Naive B cell (primary cell): Measurements from ENCODE around the gene RHBDD3. TPM values are rescaled to one million over a fixed set of nuclear protein-coding genes. Genes with fewer than 3 reads are reported as not detected.

ENCODE experiments used
- ATAC-seq, 2 donors: fragments of 150-1000 bp; cut with Tn5 transposase; 2 replicates each; pipeline ENCODE4 v1.10.0; 2021; ENCODE audit warnings: low read depth in 2 of 2, mild to moderate bottlenecking in 2 of 2, moderate library complexity in 2 of 2
- DNase-seq: peaks from one replicate; pipeline ENCODE4 v3.0.0; 2022
- H3K27ac Mint-ChIP-seq, 6 donors: one replicate each; pipeline ENCODE4 v1.8.0; 2020 to 2022; ENCODE audit warnings: mild to moderate bottlenecking in 6 of 6, mixed read lengths in 6 of 6, moderate library complexity in 5 of 6, inconsistent platforms in 2 of 6
- H3K27me3 Mint-ChIP-seq, 3 donors: one replicate each; pipeline ENCODE4 v1.8.0; 2021 to 2022; ENCODE audit warnings: mixed read lengths in 3 of 3, mild to moderate bottlenecking in 1 of 3
- H3K36me3 Mint-ChIP-seq, 2 donors: one replicate each; pipeline ENCODE4 v1.8.0; 2020 to 2022; ENCODE audit warnings: mixed read lengths in 2 of 2, inconsistent platforms in 1 of 2, mild to moderate bottlenecking in 1 of 2
- H3K4me1 Mint-ChIP-seq, 3 donors: one replicate each; pipeline ENCODE4 v1.8.0; 2020 to 2022; ENCODE audit warnings: mixed read lengths in 3 of 3, inconsistent platforms in 1 of 3, mild to moderate bottlenecking in 1 of 3, moderate library complexity in 1 of 3
- H3K4me3 Mint-ChIP-seq, 8 donors: one replicate each; pipeline ENCODE4 v1.8.0; 2020 to 2022; ENCODE audit warnings: mild to moderate bottlenecking in 8 of 8, mixed read lengths in 8 of 8, moderate library complexity in 8 of 8, inconsistent platforms in 2 of 8
- H3K9me3 Mint-ChIP-seq, 7 donors: one replicate each; pipeline ENCODE4 v1.8.0; 2020 to 2022; ENCODE audit warnings: mixed read lengths in 7 of 7, mild to moderate bottlenecking in 5 of 7, inconsistent platforms in 2 of 7, moderate library complexity in 1 of 7
- polyA plus RNA-seq, 6 donors: library from polyadenylated mRNA; unstranded; fragments of 300-500 nt; fragmentation: Illumina TruSeq; gene quantifications; one replicate each; pipeline ENCODE4 v1.2.3, GENCODE V29; 2021; ENCODE audit warnings: low read depth in 6 of 6

Gene RHBDD3
- 1 to 10 TPM in 4 of 6 donors, under 1 TPM in 1, not detected in 1; 0.72 to 4.2 (median 2.9) TPM for polyA plus RNA-seq

DNA sequence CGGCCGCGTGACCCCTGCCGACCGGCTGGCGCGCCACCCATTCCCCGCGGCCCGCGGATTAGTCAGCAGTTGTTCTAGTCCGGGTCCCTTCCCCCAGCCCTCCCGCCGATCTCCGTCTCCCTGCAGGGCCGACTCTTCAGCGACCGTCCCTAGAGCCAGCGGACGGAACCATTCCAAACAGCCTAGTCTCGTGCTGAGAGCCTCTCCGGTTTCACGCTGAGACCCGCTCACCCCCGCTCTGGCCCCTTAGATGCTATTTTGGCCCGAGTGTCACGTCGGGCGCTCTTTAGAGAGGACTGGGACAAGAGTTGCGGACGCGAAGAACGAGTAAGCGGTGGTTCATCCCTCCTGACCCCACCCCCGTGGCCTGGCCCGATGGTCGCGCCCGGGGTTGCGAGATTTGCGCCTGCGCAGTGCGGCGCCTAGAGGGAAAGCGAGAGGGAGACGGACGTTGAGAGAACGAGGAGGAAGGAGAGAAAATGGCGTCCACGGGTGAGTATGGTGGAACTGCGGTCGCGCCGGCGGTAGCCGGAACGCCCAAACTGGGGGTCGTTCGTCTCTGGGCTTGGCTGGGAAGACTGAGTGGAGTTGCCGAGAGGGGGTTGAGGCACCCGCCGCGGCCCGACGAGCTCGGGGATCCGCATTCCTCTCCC, at the start of gene RHBDD3, which contains the start of gene EWSR1:
Gene RHBDD3, minus strand, starts transcription at position 124 of the 653 bp plus-strand sequence. CDS start 2,355 bp downstream, outside the sequence.
Gene EWSR1, plus strand, starts transcription at position 411 of the 653 bp plus-strand sequence. Its CDS starts 69 bp downstream, at position 480.
- Mint-ChIP-seq H3K27me3 (no peaks in the 10 kb centered on the region), H3K36me3 (peaks cover 0 to 8% of the 10 kb centered on the region in 2 donors), H3K27ac (peak within 1 kb of the TSS; percentile 97 to 100 (median 99)), H3K4me3 (peak within 1 kb of the TSS; percentile 89 to 100 (median 97)), H3K9me3 (peaks cover 0 to 3% (median 0%) of the 10 kb centered on the region in 7 donors), H3K4me1 (peaks cover 39 to 53% (median 52%) of the 10 kb centered on the region in 3 donors)
- ATAC-seq (peak; percentile 89 to 90), DNase-seq (peak; percentile 97)

DNA sequence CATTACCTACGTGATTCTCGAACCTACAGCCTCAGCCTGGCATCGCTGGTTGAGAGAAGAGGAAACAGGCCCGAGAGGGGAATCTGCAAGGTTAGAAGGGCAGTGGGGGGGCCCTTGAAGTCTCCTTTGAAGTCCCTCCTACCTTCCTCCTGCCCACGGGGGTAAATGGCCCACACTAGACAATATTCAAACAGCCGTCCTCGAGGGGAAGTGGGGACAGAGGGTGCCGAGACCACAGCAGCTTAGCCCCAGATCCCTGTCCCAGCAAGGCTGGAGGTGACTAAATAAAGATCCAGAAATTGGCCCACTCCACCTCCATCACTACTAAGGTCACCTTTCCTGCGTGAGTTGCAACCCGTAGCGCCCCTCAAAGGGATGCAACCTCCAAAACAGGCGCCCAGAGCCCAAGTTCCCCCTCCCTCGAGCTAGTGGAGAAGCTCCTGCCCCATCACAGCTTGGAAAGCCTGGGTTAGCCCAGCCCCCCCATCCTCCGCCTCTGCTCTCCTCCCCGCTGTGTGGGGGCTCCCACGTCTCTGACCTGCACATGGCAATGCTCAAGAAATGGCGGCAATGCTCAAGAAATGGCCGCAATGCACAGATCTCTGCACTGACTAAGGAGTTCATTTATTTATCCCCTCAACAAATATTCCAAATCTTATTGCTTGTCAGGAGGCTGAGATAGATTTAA, 48.5 kb upstream of the RHBDD3 start:
- H3K36me3 Mint-ChIP-seq = peaks cover 0 to 16% of the 10 kb centered on the region in 2 donors
- peaks cover 0 to 2% (median 0%) of the 10 kb centered on the region in 7 donors for H3K9me3 Mint-ChIP-seq
- peaks cover 17 to 21% (median 19%) of the 10 kb centered on the region in 3 donors for H3K4me1 Mint-ChIP-seq
- DNase-seq (no peak), ATAC-seq (no peak)
- peak overlapping the region in 6 of 8 donors; percentile 35 to 76 (median 45) for H3K4me3 Mint-ChIP-seq
- peak overlapping the region in 1 of 6 donors; percentile 32 for H3K27ac Mint-ChIP-seq
- H3K27me3 Mint-ChIP-seq = peaks cover 20 to 41% (median 41%) of the 10 kb centered on the region in 3 donors

DNA sequence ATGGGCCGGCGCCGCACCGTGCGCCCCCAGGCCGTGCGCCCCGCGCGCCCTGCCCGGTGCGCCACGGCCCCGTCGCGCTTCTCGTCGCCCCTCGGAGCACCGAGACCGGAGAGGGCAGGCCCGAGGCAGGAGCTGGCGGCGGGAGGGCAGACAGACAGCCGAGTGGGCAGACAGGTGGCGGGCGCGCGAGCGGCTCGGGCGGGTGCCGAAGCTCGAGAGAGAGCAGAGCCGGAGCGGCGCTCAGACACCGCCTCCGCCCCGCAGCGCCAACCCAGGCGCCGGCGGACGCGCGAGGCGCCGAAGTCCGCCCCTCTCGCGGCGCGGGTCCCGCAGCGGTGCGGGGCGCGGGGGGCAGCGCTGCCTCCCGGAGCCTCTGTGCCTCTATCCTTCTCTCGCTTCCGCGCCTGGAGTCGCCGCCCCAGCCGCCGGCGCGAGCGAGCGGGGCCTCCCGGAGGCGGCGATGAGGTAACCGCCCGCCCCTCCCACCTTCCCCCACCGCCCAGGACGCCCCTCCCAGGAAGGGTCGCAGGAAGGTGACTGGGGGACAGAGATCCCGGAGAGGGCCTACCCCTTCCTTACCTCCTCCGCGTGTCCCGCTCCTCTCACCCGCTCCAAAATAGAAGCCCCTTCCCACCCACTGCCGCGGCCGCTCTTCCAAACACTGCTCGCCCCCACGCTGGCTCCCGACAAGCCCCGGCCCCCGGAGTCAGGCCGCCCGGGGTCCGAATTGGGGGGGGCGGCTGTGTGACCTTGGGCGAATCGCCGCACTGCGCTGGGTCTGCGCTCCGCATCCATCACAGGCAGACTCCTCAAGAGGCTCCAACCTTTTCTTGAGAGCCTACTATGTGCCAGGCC, 47.7 kb upstream of the RHBDD3 start, which contains the start of gene RASL10A:
Gene RASL10A, minus strand, starts transcription at position 412 of the 855 bp plus-strand sequence. CDS start 451 bp downstream, outside the sequence.
- no peak for DNase-seq
- H3K36me3 Mint-ChIP-seq = peaks cover 0 to 16% of the 10 kb centered on the region in 2 donors
- peaks cover 20 to 48% (median 41%) of the 10 kb centered on the region in 3 donors for H3K27me3 Mint-ChIP-seq
- H3K9me3 Mint-ChIP-seq = peaks cover 0 to 2% (median 0%) of the 10 kb centered on the region in 7 donors
- H3K27ac Mint-ChIP-seq = peak within 1 kb of the TSS in 3 of 6 donors; percentile 36 to 89 (median 38)
- H3K4me3 Mint-ChIP-seq = peak within 1 kb of the TSS; percentile 34 to 88 (median 75)
- H3K4me1 Mint-ChIP-seq = peaks cover 17 to 22% (median 21%) of the 10 kb centered on the region in 3 donors
- ATAC-seq = peak in 1 of 2 donors; percentile 18

DNA sequence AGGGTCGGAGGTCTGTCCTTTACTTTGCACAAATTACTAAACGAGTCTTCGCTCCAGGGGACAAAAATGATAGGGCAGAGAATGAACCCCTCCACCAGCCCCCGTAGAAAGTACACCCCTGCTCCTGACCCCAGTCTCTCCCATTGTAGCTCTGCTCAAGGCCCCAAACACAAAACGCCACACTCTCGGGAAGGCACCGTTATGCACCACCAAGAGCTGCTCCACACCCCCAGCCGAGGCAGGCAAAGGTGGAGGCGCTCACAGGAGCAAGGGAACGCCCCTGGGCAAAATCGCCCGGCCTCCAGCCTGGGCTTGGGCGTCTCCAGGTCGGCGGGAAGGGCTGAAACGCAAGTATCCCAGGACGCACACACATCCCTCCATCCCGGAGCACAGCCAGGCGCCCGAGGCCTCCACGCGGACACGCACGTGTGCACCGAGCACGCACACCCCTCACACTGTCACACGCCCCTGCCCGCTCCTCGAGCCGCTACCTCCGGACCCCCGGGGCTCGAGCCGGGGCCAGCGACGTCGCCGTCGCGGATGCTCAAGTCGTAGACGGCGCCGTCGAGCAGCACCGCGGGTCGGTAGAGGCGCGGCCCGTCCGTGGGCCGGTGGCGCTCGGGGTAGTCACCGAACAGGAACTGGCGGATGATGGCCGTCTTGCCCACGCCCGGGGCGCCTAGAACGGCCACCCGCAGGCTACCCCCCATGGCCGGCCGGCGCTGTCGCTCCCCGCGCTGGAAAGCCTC, 46.9 kb upstream of the RHBDD3 start:
- ATAC-seq (no peak), DNase-seq (no peak)
- Mint-ChIP-seq H3K4me1 (peaks cover 17 to 22% (median 21%) of the 10 kb centered on the region in 3 donors), H3K9me3 (peaks cover 0 to 2% (median 0%) of the 10 kb centered on the region in 7 donors), H3K27ac (peak overlapping the region in 3 of 6 donors; percentile 36 to 89 (median 71)), H3K27me3 (peaks cover 20 to 51% (median 41%) of the 10 kb centered on the region in 3 donors), H3K4me3 (peak overlapping the region; percentile 34 to 88 (median 75)), H3K36me3 (peaks cover 0 to 16% of the 10 kb centered on the region in 2 donors)

DNA sequence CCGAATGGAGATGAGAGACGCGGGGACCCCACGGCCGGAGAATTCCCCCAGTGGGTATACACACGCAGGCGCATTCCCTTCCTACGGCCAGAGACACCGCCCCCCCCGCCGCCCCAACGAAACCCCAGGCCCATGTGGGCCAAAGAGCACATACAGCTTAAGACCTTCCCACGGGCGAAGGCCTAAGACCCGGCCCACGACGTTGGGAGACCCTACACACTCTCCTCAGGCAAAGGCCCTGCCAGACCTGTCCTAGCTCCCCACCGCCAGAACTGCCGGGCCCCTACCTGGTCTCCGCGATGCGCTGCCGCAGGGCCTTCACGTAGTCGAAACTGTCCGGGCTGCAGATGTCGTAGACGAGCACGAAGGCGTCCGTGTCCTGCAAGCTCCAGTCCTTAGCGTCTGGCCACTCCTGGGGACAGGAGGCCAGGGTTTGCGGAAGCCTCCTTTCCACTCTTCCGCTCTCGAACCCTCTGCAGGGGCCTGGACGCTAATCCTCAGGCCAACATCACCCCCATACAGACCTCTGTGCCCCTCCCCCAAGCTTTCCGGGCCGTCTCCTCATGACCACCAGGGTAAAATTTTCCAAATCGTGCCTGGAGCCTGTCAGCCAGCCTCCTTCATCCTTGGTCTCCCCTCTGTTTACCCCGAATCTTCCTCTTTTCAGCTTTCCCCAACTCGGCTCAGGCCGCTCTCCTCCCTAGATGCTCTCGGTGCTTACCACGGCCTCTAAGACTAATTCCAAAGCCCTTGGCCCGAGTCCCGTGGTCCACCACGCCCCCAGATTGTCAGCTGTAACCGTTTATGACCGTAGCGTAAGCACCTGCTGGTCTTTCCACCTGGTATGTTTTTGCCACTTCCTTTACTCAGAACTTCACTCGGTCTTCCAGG, 46.0 kb upstream of the RHBDD3 start:
- Mint-ChIP-seq H3K27me3 (peaks cover 20 to 59% (median 41%) of the 10 kb centered on the region in 3 donors), H3K9me3 (peaks cover 0 to 2% (median 0%) of the 10 kb centered on the region in 7 donors), H3K4me1 (peaks cover 17 to 22% (median 21%) of the 10 kb centered on the region in 3 donors), H3K36me3 (peaks cover 0 to 16% of the 10 kb centered on the region in 2 donors), H3K27ac (peak overlapping the region in 4 of 6 donors; percentile 59 to 89 (median 78)), H3K4me3 (peak overlapping the region; percentile 34 to 88 (median 75))
- ATAC-seq (no peak), DNase-seq (no peak)

DNA sequence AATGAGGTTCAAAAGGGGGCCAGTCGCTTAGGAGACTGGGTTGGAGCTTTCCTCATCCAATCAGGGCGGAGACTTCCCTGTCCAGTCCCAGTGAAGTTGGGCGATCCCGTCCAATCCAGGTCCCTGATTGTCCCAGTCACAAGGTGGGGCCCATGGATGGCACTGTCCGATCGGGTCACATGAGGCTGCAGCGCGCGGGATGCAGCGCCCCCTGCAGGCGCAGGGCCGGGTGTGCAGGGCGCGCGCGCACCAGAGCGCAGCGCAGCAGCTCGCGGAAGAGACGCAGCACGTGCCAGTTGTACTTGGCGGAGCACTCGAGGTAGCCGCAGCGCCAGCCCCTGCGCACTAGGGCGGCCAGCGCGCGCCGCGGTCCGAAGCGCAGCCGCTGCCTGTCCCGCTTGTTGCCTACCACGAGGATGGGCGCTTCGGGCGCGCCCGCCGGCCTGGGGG, 45.4 kb upstream of the RHBDD3 start:
- peak overlapping the region in 1 of 6 donors; percentile 30 for H3K27ac Mint-ChIP-seq
- H3K4me3 Mint-ChIP-seq = peak overlapping the region in 2 of 8 donors; percentile 65 to 70
- peaks cover 0 to 16% of the 10 kb centered on the region in 2 donors for H3K36me3 Mint-ChIP-seq
- ATAC-seq (peak; percentile 37 to 40), DNase-seq (no peak)
- peaks cover 20 to 63% (median 41%) of the 10 kb centered on the region in 3 donors for H3K27me3 Mint-ChIP-seq
- peaks cover 17 to 22% (median 21%) of the 10 kb centered on the region in 3 donors for H3K4me1 Mint-ChIP-seq
- H3K9me3 Mint-ChIP-seq = peaks cover 0 to 2% (median 0%) of the 10 kb centered on the region in 7 donors

DNA sequence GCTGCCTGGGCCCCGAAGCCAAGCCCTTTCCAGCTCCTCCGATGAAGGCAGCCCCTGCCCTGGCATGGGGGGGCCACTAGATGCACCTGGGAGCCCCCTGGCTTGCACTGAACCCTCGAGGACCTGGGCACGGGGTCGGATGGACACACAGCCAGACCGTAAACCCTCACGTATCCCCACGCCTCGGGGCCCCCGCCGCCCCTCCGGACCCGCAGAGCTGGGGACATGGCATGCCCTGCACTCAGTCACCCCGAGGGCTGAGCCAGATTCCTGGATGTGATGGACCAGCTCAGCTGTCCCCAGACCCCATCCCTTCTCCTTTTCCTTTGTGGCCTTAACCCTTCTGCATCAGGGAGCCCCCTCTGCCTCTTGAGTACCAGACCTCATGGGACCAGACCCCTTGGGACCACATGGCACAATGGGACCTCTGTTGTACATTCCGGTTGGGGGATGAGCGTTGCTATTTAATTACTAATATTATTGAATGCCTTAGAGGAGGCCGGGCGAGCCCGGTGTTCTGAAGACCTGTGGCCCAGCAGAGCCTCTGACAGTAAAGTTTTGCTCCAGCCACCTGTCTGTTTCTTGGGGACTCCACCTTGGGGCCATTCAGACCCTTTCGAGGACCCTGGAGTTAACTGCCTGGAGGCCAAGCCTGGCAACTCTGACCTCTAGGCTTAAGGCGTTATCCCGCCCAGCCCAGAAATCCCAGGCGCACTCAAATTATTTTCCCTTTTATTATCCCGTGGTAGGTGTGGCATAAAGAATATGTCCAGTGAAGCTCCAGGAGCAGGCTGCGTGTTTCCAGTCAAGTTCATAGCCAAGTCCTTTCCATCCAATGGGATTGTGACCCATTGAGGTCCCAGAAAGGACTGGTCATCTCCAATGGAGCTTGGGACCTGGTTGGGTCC, 44.7 kb upstream of the RHBDD3 start:
- peaks cover 18 to 24% (median 21%) of the 10 kb centered on the region in 3 donors for H3K4me1 Mint-ChIP-seq
- H3K36me3 Mint-ChIP-seq = peaks cover 0 to 16% of the 10 kb centered on the region in 2 donors
- H3K4me3 Mint-ChIP-seq = peak overlapping the region in 3 of 8 donors; percentile 6 to 65 (median 12)
- peaks cover 21 to 68% (median 44%) of the 10 kb centered on the region in 3 donors for H3K27me3 Mint-ChIP-seq
- ATAC-seq (no peak), DNase-seq (no peak)
- peaks cover 0 to 2% (median 0%) of the 10 kb centered on the region in 7 donors for H3K9me3 Mint-ChIP-seq
- H3K27ac Mint-ChIP-seq = peak overlapping the region in 4 of 6 donors; percentile 30 to 89 (median 70)

DNA sequence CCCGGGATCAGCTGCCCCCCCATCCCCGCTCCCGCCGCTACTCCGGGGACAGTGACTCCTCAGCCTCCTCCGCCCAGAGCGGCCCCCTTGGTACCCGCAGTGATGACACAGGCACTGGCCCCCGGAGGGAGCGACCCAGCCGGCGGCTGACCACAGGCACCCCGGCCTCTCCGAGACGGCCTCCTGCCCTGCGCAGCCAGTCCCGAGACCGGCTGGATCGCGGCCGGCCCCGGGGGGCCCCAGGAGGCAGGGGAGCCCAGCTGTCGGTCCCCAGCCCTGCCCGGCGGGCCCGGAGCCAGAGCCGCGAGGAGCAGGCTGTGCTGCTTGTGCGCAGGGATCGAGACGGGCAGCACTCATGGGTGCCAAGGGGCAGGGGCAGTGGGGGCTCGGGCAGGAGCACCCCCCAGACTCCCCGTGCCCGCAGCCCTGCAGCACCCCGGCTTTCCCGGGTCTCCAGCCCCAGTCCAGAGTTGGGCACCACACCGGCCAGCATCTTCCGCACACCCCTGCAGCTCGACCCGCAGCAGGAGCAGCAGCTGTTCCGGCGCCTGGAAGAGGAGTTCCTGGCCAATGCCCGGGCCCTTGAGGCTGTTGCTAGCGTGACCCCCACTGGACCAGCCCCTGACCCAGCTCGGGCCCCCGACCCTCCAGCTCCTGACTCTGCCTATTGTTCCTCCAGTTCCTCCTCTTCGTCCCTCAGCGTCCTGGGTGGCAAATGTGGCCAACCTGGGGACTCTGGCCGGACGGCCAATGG, 43.9 kb upstream of the RHBDD3 start:
- Mint-ChIP-seq H3K9me3 (peaks cover 0 to 2% (median 0%) of the 10 kb centered on the region in 7 donors), H3K4me3 (peak overlapping the region in 2 of 8 donors; percentile 6 to 81), H3K4me1 (peaks cover 21 to 25% (median 22%) of the 10 kb centered on the region in 3 donors), H3K36me3 (peaks cover 0 to 10% of the 10 kb centered on the region in 2 donors), H3K27ac (peak overlapping the region in 1 of 6 donors; percentile 89), H3K27me3 (peaks cover 24 to 69% (median 46%) of the 10 kb centered on the region in 3 donors)
- DNase-seq (no peak), ATAC-seq (no peak)

DNA sequence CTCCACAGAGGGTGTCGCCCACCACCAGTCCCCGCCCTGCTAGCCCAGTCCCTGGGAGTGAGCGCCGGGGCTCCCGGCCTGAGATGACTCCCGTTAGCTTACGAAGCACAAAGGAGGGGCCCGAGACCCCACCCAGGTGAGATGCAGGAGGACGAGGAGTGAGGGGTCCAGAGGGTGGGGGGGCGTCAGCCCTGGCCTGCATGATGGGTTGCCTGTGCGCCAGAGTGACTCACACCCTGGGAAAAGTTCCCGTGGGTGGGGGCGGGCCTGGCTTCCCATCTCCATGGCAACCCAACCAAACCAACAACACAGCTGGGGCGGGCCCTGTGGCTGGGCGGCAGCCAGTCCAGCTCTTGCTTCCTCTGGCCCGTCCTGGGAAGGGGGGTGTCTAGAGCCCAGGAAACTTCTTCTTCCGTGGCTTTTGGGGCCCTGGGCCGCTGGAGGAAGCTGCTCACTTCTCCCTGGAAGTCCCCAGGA, 43.1 kb upstream of the RHBDD3 start:
- H3K4me3 Mint-ChIP-seq = peak overlapping the region in 1 of 8 donors; percentile 81
- peaks cover 0 to 10% of the 10 kb centered on the region in 2 donors for H3K36me3 Mint-ChIP-seq
- H3K4me1 Mint-ChIP-seq = peaks cover 23 to 30% (median 27%) of the 10 kb centered on the region in 3 donors
- peak; percentile 46 to 50 for ATAC-seq
- DNase-seq = peak; percentile 30
- peaks cover 0 to 2% (median 0%) of the 10 kb centered on the region in 7 donors for H3K9me3 Mint-ChIP-seq
- peaks cover 29 to 70% (median 48%) of the 10 kb centered on the region in 3 donors for H3K27me3 Mint-ChIP-seq
- H3K27ac Mint-ChIP-seq = peak overlapping the region in 1 of 6 donors; percentile 18
